H9 (cell line): ENCODE data around the gene TEKT5. TPM values are rescaled to one million over a fixed set of nuclear protein-coding genes. Genes with fewer than 3 reads are reported as not detected.

Experiments used
- DNase-seq: peaks from one replicate; pipeline ENCODE4 v3.0.0-alpha.2; 2017
- H2AFZ ChIP-seq: one replicate; pipeline ENCODE4 v1.6.1; 2013; ENCODE audit warnings: mild to moderate bottlenecking, low read length, control low read depth, moderate library complexity
- H2AK5ac ChIP-seq: 2 replicates; pipeline ENCODE4 v1.6.1; 2013; ENCODE audit warnings: low read length, control low read depth, mixed read lengths; ENCODE audit not compliant: insufficient read length
- H2BK120ac ChIP-seq: one replicate; pipeline ENCODE4 v1.6.1; 2013; ENCODE audit warnings: low read depth, mild to moderate bottlenecking, low read length, control low read depth, inconsistent platforms; ENCODE audit not compliant: poor library complexity, severe bottlenecking
- H2BK12ac ChIP-seq: 2 replicates; pipeline ENCODE4 v1.6.1; 2013; ENCODE audit warnings: low read length, control low read depth, mixed read lengths, low read depth; ENCODE audit not compliant: insufficient read length
- H2BK15ac ChIP-seq: 2 replicates; pipeline ENCODE4 v1.6.1; 2013; ENCODE audit warnings: low read depth, low read length, control low read depth
- H2BK20ac ChIP-seq: one replicate; pipeline ENCODE4 v1.6.1; 2013; ENCODE audit warnings: low read depth, mild to moderate bottlenecking, low read length, control low read depth, inconsistent platforms; ENCODE audit not compliant: poor library complexity, severe bottlenecking
- H2BK5ac ChIP-seq: 2 replicates; pipeline ENCODE4 v1.6.1; 2013; ENCODE audit warnings: low read length, control low read depth, mixed read lengths; ENCODE audit not compliant: insufficient read length
- H3K14ac ChIP-seq: 2 replicates; pipeline ENCODE4 v1.6.1; 2013; ENCODE audit warnings: low read length, control low read depth; ENCODE audit not compliant: insufficient read depth
- H3K18ac ChIP-seq: 2 replicates; pipeline ENCODE4 v1.6.1; 2013; ENCODE audit warnings: low read depth, mild to moderate bottlenecking, mixed read lengths, low read length, control low read depth; ENCODE audit not compliant: insufficient read length
- H3K23ac ChIP-seq: 2 replicates; pipeline ENCODE4 v1.6.1; 2013; ENCODE audit warnings: low read length, control low read depth, mixed read lengths, low read depth; ENCODE audit not compliant: insufficient read length
- H3K23me2 ChIP-seq: 2 replicates; pipeline ENCODE4 v1.6.1; 2013; ENCODE audit warnings: low read depth, mild to moderate bottlenecking, mixed read lengths, low read length, control low read depth; ENCODE audit not compliant: insufficient read length, poor library complexity, severe bottlenecking
- H3K27ac ChIP-seq: 2 replicates; pipeline ENCODE4 v1.5.1; 2013; ENCODE audit warnings: low read length, control low read depth, mixed read lengths, low read depth; ENCODE audit not compliant: insufficient read length
- H3K27me3 ChIP-seq: 2 replicates; pipeline ENCODE4 v1.6.1; 2013; ENCODE audit warnings: low read length, control low read depth, inconsistent platforms; ENCODE audit not compliant: insufficient read depth
- H3K4ac ChIP-seq: 2 replicates; pipeline ENCODE4 v1.6.1; 2013; ENCODE audit warnings: low read depth, mild to moderate bottlenecking, control low read depth, inconsistent platforms, low read length, moderate library complexity
- H3K4me1 ChIP-seq: 2 replicates; pipeline ENCODE4 v1.6.1; 2013; ENCODE audit warnings: low read length, control low read depth, inconsistent platforms; ENCODE audit not compliant: insufficient read depth
- H3K4me2 ChIP-seq: 2 replicates; pipeline ENCODE4 v1.6.1; 2013; ENCODE audit warnings: low read length, control low read depth, mixed read lengths; ENCODE audit not compliant: insufficient read length, insufficient read depth
- H3K56ac ChIP-seq: 2 replicates; pipeline ENCODE4 v1.6.1; 2013; ENCODE audit warnings: low read depth, mild to moderate bottlenecking, mixed read lengths, low read length, control low read depth; ENCODE audit not compliant: insufficient read length
- H3K79me1 ChIP-seq: 2 replicates; pipeline ENCODE4 v1.6.1; 2013; ENCODE audit warnings: low read depth, mild to moderate bottlenecking, moderate library complexity, low read length, control low read depth, inconsistent platforms; ENCODE audit not compliant: insufficient read depth, poor library complexity, severe bottlenecking
- H3K79me2 ChIP-seq: 2 replicates; pipeline ENCODE4 v1.6.1; 2013; ENCODE audit warnings: low read length, control low read depth, inconsistent platforms; ENCODE audit not compliant: insufficient read depth
- H3K9ac ChIP-seq: 2 replicates; pipeline ENCODE4 v1.6.1; 2013; ENCODE audit warnings: low read length, control low read depth, mixed read lengths; ENCODE audit not compliant: insufficient read length; ENCODE audit errors: extremely low read depth
- H3K9me3 ChIP-seq: one replicate; pipeline ENCODE4 v1.6.1; 2013; ENCODE audit warnings: low read depth, low read length, inconsistent platforms; ENCODE audit not compliant: control insufficient read depth
- H3T11ph ChIP-seq: one replicate; pipeline ENCODE4 v1.6.1; 2013; ENCODE audit warnings: mild to moderate bottlenecking, low read length, control low read depth, inconsistent platforms
- H4K20me1 ChIP-seq: one replicate; pipeline ENCODE4 v1.6.1; 2013; ENCODE audit not compliant: control insufficient read depth, insufficient read length, insufficient read depth
- H4K5ac ChIP-seq: 2 replicates; pipeline ENCODE4 v1.6.1; 2013; ENCODE audit warnings: low read depth, mild to moderate bottlenecking, mixed read lengths, low read length, control low read depth; ENCODE audit not compliant: insufficient read length
- H4K8ac ChIP-seq: replicated peaks from 2 replicates; pipeline ENCODE4 v1.6.1; 2013; ENCODE audit warnings: low read length, control low read depth, mixed read lengths, low read depth; ENCODE audit not compliant: insufficient read length
- H4K91ac ChIP-seq: 2 replicates; pipeline ENCODE4 v1.6.1; 2013; ENCODE audit warnings: low read depth, mild to moderate bottlenecking, moderate library complexity, mixed read lengths, low read length, control low read depth; ENCODE audit not compliant: insufficient read length
- H3K27ac Mint-ChIP-seq, 3 experiments: 2 replicates in 2 of 3; 3 replicates in 1 of 3; pipeline ENCODE4 v1.8.0; 2020 to 2021; ENCODE audit warnings: mixed read lengths in 3 of 3, mild to moderate bottlenecking in 1 of 3, moderate library complexity in 1 of 3
- H3K27me3 Mint-ChIP-seq: 2 replicates; pipeline ENCODE4 v1.8.0; 2021; ENCODE audit warnings: low read depth, mild to moderate bottlenecking, moderate library complexity, mixed read lengths
- H3K36me3 Mint-ChIP-seq, 3 experiments: 2 replicates in 2 of 3; 3 replicates in 1 of 3; pipeline ENCODE4 v1.8.0; 2020 to 2021; ENCODE audit warnings: low read depth in 3 of 3, mixed read lengths in 3 of 3; ENCODE audit not compliant: insufficient read depth in 1 of 3
- H3K4me1 Mint-ChIP-seq, 2 experiments: 2 replicates each; pipeline ENCODE4 v1.8.0; 2020; ENCODE audit warnings: mixed read lengths in 2 of 2
- H3K4me3 Mint-ChIP-seq, 2 experiments: 2 replicates in 1 of 2; 3 replicates in 1 of 2; pipeline ENCODE4 v1.8.0; 2020 to 2021; ENCODE audit warnings: mild to moderate bottlenecking in 2 of 2, mixed read lengths in 2 of 2, moderate library complexity in 1 of 2
- H3K9me3 Mint-ChIP-seq, 2 experiments: 2 replicates in 1 of 2; 3 replicates in 1 of 2; pipeline ENCODE4 v1.8.0; 2020; ENCODE audit warnings: mild to moderate bottlenecking in 2 of 2, mixed read lengths in 2 of 2, moderate library complexity in 1 of 2
- WGBS: extraction: QIAGEN DNeasy Blood & Tissue Kit; methylation state at CpG from one replicate; pipeline ENCODE4 v1.1.7; 2013; ENCODE audit warnings: missing lambda C conversion rate, low lambda C conversion rate, mixed read lengths; ENCODE audit not compliant: insufficient read length; ENCODE audit errors: extremely low coverage; 5-methylcytosine and 5-hydroxymethylcytosine counted together
- total RNA-seq: library from RNA; stranded (reverse); gene quantifications from 2 replicates; pipeline ENCODE4 v1.2.1, GENCODE V29; 2021
- TF ChIP-seq, protein P1 (sequence below): fragments of 200-600 bp; sonication (generic); conservative IDR thresholded peaks from 3 replicates; pipeline ENCODE4 v1.8.0; 2021; ENCODE audit warnings: antibody characterized with exemption, mild to moderate bottlenecking

TEKT5 gene
- total RNA-seq, 1 experiment from 2014 or later = 0.31 TPM

DNA sequence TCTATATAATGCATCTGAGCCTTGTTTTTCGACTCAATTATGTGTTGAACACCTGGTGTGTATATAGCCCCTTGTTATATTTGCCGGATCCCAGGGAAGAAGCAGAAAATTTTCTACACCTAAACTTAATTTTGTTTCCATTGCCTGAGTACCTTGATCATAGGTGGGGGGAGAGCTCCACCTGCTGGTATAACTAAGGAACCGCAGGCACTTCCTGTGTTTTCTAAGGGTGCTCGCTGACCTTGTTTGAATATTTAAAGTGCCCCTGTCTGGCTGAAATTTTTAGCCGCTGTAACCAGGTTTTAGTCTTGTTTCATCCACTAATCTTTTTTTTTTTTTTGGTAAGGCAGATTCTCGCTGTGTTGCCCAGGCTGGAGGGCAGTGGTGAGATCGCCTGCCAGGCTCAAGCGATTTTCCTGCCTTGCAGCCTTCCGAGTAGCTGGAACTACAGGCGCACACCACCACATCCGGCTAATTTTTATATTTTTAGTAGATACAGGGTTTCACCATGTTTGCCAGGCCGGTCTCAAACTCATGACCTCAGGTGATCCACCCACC is 42.4 kb upstream of the TEKT5 start:
- Histone ChIP-seq H2AFZ (no peak overlapping the region), H3K23me2 (no peaks in the 10 kb centered on the region), H2BK20ac (no peak overlapping the region), H3K27me3 (no peaks in the 10 kb centered on the region), H4K91ac (no peak overlapping the region), H3K79me2 (no peaks in the 10 kb centered on the region), H3K4ac (no peak overlapping the region), H3K23ac (no peak overlapping the region), H2AK5ac (no peak overlapping the region), H3K18ac (no peak overlapping the region), H3K56ac (no peak overlapping the region), H3K27ac (no peak overlapping the region), H2BK120ac (no peak overlapping the region), H2BK5ac (no peak overlapping the region), H3K9ac (no peak overlapping the region), H4K8ac (no peak overlapping the region), H2BK12ac (no peak overlapping the region), H3T11ph (no peak overlapping the region), H3K79me1 (no peaks in the 10 kb centered on the region), H4K5ac (no peak overlapping the region), H3K4me2 (no peak overlapping the region), H2BK15ac (no peak overlapping the region), H3K14ac (no peak overlapping the region), H3K9me3 (no peaks in the 10 kb centered on the region), H4K20me1 (no peaks in the 10 kb centered on the region), H3K4me1 (no peaks in the 10 kb centered on the region)
- H3K36me3 Mint-ChIP-seq = peaks cover 0 to 6% (median 5%) of the 10 kb centered on the region in 3 experiments; a peak in 3 of 7 replicates
- peaks cover 4% of the 10 kb centered on the region in 2 experiments; a peak in 3 of 5 replicates for H3K9me3 Mint-ChIP-seq
- H3K4me3 Mint-ChIP-seq = no peak overlapping the region
- TF ChIP-seq, protein P1, sequence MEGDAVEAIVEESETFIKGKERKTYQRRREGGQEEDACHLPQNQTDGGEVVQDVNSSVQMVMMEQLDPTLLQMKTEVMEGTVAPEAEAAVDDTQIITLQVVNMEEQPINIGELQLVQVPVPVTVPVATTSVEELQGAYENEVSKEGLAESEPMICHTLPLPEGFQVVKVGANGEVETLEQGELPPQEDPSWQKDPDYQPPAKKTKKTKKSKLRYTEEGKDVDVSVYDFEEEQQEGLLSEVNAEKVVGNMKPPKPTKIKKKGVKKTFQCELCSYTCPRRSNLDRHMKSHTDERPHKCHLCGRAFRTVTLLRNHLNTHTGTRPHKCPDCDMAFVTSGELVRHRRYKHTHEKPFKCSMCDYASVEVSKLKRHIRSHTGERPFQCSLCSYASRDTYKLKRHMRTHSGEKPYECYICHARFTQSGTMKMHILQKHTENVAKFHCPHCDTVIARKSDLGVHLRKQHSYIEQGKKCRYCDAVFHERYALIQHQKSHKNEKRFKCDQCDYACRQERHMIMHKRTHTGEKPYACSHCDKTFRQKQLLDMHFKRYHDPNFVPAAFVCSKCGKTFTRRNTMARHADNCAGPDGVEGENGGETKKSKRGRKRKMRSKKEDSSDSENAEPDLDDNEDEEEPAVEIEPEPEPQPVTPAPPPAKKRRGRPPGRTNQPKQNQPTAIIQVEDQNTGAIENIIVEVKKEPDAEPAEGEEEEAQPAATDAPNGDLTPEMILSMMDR = peak; percentile 94
- no peaks in the 10 kb centered on the region for H3K27me3 Mint-ChIP-seq
- WGBS = no CpG with 5 or more reads among the region's 12 CpGs
- H3K27ac Mint-ChIP-seq = peak overlapping the region in 2 of 3 experiments; percentile 52 to 64; a peak in 2 of 7 replicates
- peak; percentile 60 for DNase-seq
- peaks cover 0 to 5% of the 10 kb centered on the region in 2 experiments; a peak in 1 of 4 replicates for H3K4me1 Mint-ChIP-seq
